Right ventricle myocardium superior (tissue), 1 donor: ENCODE results near the gene LINGO1. TPM values are rescaled to one million over a fixed set of nuclear protein-coding genes. Genes with fewer than 3 reads are reported as not detected.

ENCODE experiments used
- ATAC-seq: fragments of 200-7000 bp; cut with Tn5 transposase; one replicate; pipeline ENCODE4 v1.9.1; 2020; ENCODE audit warnings: mild to moderate bottlenecking; ENCODE audit not compliant: poor library complexity
- DNase-seq: peaks from one replicate; pipeline ENCODE4 v3.0.0-alpha.2; 2020
- intact Hi-C: fragments of 100-400 bp; cut with DNase I; formaldehyde crosslinking; loops from one replicate; pipeline ENCODE4 v1.11.2; 2022
- total RNA-seq: library from RNA; stranded (reverse); fragmentation: NEBNext Ultra II Directional; extraction: Animal tissue kit (Norgen Biotek cat#: 25700); gene quantifications from one replicate; pipeline ENCODE4 v1.2.1, GENCODE V29; 2021
- donor health status: DM: no; HTN: yes; CAD: no; lungs with severe emphysema.

LINGO1 gene
- total RNA-seq, 1 donor from 2014 or later = 0.81 TPM

- intact Hi-C loops = no loop called here
- ATAC-seq = no peak
- no peak for DNase-seq
Measured at GRCh38 chr15:77582763-77583162, 49.9 kb downstream of the LINGO1 start.

DNA sequence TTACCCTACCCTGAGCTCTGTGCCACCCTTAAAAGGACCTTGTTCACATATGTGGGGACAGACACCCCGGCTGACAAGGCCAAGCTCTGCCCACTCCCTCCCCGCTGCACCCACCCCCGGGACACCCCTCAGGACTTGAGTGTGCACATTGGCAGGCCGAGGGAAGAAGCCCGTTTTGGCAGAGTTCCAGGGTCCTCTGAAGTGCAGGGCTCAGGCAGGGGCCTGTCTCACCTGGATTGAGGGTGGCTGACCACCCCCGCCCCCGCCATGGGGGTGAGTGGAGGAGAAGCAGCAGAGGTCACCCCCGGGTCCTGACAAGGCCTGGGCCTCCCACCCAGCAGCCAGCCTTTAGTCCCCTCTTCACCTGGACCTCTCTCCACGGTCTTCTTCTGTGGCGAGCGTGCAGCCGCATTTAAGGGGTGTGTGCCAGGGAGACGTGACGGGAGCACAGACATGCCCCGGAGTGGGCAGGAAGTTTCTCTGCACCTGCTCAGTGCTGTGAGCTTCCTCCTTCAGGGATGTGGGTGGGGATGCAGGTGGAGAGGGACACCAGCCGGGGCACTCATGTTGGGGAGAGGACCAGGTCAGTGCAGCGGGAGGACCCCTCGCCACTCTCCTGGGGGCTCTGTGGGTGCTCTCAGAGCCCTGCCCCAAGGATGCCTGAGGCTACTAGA, 50.7 kb downstream of the LINGO1 start:
- intact Hi-C loops = no loop called here
- ATAC-seq (no peak), DNase-seq (no peak)

DNA sequence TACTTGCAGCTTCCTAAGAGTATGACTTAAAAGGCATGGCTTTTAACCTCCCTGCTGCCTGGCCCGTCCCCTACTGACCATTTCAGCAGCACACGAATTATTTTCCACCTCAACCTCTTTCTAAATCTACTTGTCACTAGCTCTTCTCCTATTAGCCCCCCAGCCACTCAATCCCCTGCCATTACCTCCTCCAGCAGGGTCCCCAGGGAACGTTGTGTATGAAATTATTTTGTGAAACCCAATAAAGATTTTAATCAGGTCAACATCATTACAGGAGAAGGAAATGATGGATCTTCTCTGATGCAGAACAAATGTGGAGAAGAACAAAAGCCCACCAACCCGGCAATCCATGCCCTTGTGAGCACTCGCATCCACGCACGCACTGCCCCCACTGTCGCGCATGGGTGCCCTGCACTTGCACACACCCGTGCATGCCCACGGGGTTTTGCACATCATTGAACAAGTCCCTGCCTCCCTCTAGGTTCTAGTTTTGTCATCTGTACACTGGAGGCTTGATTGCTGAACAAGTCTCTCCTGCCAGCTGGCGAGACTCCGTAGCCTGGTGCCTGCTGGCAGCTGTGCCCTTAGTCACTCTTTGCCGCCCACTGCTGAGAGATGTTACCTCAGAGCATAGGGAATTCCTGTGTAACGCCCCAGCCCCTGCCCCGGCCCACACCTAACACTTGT, 51.6 kb downstream of the LINGO1 start:
- DNase-seq (peak; percentile 77), ATAC-seq (peak; percentile 82)
- intact Hi-C loops = no loop called here

DNA sequence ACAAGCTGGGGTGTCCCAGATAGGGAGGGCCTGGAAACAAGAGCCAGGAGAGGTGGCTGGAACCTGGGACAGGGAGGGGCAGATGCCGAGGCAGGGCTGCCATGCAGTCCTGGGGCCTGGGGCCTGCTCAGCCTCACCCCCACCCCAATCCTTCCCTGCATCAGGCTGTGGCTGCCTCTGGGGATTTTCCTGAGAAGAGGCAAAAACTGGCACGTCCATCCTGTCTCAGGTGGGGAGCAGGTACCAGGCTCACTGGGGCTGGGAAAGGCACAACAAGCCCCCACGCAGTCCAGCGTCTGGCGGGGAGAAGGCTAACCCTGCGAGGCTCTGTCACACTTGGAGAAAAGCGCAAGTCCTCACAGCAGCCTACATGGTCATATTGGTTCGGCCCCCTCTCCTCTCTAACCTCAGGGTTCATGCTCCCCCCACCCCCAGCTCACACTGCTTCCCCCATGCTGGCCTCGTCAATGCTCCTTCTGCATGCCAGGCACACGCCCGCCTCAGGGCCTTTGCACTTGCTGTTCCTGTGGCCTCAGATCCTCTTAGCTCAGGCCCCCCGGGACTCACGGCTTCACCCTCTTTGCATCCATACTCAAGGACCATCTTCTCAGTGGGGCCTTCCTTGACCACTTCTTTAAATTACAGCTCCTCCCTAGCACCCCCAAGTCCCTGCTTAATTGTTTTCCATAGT, 53.1 kb downstream of the LINGO1 start:
- DNase-seq (no peak), ATAC-seq (no peak)
- intact Hi-C loops = no loop called here

DNA sequence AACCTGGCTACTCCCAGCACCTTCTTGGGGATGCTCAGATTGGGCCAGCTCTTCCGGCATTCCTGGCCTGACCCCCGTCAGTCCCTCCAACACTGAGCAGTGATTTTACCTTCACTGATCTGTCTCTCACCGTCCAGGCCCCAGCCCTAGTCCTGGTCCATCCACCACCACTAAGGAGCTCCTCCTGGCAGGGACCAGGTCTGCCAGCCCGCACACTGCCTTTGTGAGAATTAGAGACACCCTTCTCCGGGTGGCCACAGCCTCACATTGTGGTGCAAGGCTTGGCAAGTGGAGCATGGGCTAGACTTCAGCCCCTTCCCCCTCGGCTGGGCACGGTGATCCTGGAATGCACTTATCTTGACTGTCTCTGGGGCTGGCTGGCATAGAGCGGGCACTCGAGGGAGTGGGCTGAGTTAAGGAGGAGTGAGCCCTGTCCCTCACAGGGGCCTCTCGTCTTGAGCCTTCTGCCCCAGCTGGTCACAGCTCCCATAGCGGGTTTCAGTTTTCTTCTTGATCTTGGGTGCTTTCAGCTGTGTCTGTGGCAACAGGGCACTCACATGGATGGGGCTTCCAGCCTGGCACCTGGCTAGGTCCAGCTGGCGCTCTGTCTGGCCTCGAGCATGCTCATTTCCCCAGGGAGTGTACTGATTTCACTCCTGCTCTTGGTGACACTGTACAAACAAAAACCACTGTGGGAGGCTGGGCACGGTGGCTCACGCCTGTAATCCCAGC, 53.9 kb downstream of the LINGO1 start:
- no peak for DNase-seq
- no peak for ATAC-seq
- intact Hi-C loops = no loop called here

DNA sequence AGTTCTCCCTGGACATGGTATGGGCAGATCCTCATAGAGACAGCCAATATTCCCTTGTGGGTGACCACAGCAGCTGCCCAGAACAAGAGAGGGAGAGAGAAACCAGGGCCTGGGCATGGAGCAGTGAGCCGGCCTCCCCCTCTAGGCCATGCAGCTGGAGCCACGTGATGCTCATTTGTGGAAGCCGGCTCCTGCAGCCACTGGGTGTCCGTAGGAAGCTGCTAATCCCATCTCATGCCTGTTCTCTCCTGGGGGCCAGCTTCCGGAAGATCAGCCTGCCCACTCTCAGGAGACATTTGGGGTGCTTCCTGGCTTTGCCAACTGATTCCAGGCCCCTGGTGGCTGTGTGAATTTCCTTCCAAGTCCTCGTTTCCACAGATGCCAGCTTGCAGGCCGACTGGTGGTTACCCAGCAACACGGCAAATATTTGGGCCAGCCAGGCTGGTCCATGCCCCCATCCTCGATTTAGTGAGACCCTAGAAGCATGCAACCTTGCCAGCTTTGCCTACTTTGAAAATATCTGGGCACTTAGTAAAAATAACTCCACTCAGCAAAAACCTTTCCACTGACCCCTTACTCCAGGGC, 55.3 kb downstream of the LINGO1 start:
- ATAC-seq (no peak), DNase-seq (no peak)
- intact Hi-C loops = no loop called here

DNA sequence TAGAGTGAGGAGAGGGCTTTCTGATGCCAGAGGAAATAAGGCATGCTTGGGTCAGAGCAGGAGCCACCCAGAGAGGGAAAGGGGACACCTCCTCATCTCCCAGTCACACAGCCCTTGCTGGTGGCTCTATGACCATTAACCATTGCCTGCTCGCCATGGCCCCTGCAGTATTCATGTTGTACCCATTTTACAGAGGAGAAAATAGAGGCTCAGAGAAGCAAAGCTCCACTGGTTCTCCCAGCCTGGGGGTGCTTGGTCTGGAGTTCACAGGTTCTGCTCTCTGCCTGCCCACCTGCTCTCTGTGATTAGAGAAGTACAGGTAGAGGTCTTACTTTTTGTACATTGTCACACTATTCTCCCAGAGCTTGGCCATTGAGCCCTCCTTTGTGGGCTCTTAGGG, 56.2 kb downstream of the LINGO1 start:
- intact Hi-C loops = no loop called here
- DNase-seq (no peak), ATAC-seq (no peak)

- DNase-seq (no peak), ATAC-seq (no peak)
- intact Hi-C loops = no loop called here
Measured at GRCh38 chr15:77575203-77575934, 57.3 kb downstream of the LINGO1 start.

DNA sequence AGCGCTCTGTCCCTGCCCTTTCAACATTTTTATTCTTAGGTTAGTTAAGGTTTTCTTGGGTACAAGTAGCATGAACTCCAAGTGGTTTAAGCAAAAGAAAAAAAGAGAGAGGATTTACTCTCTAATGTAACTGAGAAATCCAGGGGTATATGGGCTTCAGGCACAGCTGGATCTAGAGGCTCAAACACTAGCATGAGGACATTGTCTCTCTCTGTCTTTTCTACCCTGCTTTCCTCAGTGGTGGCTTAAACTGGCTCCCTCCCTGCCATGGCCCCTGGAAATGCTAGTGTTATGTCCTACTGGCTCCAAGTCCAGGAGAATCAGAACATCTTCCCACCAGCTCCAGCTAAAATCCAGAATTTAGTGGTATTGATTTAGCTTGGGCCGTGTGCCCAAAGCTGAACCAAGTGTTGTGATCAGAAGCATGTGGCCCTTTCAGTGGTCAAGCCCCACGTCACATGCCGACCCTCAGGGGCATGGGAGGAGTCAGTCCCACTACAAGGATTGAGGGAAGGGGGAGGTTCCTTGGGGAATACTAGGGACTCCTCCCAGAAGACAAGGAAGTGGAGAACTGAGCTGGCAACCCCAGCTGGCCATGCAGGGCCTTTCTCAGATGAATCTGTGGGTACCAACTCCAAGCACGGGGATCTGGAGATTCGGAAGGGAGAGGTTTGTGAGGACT, 58.0 kb downstream of the LINGO1 start:
- DNase-seq (no peak), ATAC-seq (no peak)
- intact Hi-C loops = no loop called here

DNA sequence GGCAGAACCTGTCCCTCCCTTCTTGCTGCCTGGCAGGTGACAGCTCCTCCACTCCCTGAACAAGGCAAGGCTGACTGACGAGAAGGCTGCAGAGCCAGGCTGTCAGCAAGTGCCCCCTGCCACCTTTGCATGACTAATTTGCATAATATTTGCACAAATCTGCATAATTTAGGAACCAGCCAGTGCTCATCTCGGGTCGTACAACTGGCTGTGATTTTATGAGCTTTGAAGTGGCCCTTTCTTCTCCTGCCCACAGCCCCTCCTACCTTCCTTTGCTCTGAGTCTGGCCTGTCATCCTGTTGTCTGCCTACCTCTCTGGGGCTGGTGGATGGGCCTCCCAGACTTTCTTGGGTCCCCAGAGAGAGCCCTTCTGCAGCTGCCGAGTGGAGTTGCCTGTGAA, 58.9 kb downstream of the LINGO1 start:
- DNase-seq = no peak
- ATAC-seq = no peak
- intact Hi-C loops = no loop called here

GRCh38 chr15:77572186-77572585, 60.5 kb downstream of the LINGO1 start:
- intact Hi-C loops = no loop called here
- no peak for DNase-seq
- ATAC-seq = no peak

GRCh38 chr15:77571741-77572140, 61.0 kb downstream of the LINGO1 start:
- DNase-seq (no peak), ATAC-seq (no peak)

GRCh38 chr15:77571181-77571580, 61.5 kb downstream of the LINGO1 start:
- intact Hi-C loops = no loop called here
- DNase-seq = no peak
- ATAC-seq = no peak

More at GRCh38 chr15:77571741-77572140, 61.0 kb downstream of the LINGO1 start:
- intact Hi-C loops = no loop called here

DNA sequence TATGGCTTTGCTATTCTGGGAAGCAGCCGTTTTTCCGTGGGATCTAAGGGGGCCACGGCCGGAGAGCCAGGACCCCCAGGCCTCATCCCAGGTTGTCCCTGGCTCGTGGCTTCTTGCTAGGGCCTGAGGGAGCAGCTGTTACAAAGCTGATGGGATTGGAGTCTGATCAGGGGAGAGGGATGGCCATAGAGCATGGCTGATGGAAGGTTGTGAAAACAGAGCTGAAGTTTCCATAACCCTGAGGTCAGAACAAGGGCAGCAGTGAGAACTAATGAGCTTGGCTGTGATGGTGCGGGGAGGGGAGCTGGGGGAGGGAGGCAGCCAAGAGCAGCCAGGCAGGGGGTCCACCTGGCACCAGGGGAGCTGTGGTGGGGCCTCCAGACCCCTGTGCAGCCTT, 63.0 kb downstream of the LINGO1 start:
- ATAC-seq (peak; percentile 64), DNase-seq (no peak)
- intact Hi-C loops = no loop called here

- intact Hi-C loops = no loop called here
- no peak for DNase-seq
- ATAC-seq = peak; percentile 74
Measured at GRCh38 chr15:77568973-77569728, 63.6 kb downstream of the LINGO1 start.

- DNase-seq (no peak), ATAC-seq (no peak)
- intact Hi-C loops = no loop called here
Measured at GRCh38 chr15:77568014-77568972, 64.4 kb downstream of the LINGO1 start.
